Superior temporal gyrus (tissue), 1 donor: ENCODE measurements around the gene PHIP.
"Not testable (repeated sequence)": the region's sequence is repeated elsewhere in the genome, so short reads cannot be mapped to it uniquely, and the experiment has no call there.

Experiments used
- DNase-seq: peaks from one replicate; pipeline ENCODE4 v3.0.0-alpha.2; 2016; ENCODE audit errors: extremely low spot score

Gene PHIP

DNA sequence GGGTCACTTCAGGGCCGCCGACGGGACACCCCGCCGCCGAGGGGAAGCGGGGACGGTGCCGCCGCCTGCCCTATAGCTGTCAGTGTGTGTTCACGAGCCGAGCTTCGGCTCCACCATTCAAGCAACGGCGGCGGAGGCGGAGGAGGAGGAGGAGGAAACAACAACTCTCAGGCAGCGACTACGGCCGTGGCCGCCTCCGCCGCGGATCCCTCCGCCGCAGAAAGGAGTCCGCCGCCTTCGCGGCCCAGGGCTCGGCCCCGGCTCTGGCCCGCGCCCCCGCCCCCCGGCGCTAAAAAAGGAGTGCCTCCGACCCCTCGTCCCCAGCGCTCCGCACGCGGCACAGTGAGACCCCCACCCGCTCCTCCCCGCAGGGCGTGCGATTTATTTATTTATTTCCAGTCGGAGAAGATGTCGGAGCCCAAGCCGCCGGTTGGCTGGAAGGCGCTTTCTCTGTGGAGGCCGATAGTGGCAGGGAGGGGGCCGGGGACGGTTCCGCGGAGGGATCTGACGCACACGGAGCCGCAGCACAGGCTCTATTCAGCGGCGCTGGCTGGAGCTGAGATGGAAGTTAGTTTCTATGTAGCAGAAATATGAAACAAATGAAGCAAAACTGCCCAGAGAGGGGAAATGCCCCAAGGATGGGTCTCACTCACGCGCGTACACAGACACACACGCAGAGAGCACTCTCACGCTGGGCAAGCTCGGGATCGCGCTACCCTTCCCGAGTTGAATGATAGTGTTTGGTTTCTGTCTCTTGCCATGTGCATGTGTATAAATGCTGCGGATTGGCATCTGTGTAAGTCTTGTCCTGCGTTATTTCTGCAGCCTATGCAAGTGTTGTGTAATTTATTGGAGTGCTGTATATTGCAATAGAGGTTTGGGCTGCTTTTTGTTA lies at the start of gene PHIP:
Gene PHIP (minus strand): TSS at position 180 of the 895 bp plus-strand sequence. CDS start 186 bp downstream, outside the sequence.
- DNase-seq, result peak; percentile 96

- no peak for DNase-seq
Observed at GRCh38 chr6:79127660-79128059, 49.6 kb upstream of the PHIP start.

GRCh38 chr6:79119217-79119616 lies 41.2 kb upstream of the PHIP start:
- no peak for DNase-seq

DNA sequence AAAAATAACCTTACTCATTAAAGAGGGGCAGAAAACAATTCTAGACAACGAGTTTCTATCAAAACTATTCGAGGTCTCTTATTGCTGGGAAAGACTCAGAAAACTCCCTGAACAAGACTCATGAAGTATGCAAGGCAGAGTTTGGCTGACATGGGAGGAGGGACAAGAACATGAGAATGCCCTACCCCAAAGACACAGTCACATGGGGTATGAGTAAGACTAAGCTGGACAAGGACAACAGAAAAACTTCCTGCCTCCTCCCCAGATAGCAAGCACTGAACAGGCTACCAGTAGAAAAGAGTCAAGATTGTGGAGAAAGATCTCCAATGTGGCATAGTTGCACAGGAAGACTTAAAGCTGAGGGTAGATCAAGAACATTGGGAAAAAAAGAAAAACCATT lies 39.7 kb upstream of the PHIP start:
- no peak for DNase-seq

DNA sequence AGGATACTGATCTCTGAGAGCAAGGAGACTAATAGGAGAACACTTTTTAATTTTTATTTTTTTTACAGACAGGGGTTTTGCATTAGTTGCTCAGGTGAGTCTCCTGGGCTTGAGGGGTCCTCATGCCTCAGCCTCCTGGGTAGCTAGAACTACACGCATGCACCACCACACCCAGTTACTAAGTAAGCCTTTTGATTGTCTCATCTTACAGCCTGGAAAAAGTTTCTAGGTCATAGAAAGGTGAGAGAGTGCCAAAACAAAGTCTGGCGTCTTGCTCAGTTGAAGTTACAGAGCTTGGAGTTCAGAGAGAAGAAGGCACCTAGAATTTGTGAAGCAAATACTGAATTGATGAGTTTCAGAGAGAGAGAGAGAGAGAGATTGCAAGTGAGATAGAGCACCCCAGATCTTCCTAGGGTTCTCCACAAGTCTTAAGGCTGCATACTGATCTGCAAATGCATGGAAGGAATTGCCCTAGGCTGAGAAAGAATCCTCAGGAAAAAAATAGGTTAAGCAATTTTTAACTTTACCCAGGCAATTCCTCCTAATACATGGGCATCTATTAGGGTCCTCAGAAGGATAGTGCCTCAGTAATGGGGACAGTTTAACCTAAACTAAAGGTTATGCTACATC lies 37.6 kb upstream of the PHIP start:
- DNase-seq, result no peak

DNA sequence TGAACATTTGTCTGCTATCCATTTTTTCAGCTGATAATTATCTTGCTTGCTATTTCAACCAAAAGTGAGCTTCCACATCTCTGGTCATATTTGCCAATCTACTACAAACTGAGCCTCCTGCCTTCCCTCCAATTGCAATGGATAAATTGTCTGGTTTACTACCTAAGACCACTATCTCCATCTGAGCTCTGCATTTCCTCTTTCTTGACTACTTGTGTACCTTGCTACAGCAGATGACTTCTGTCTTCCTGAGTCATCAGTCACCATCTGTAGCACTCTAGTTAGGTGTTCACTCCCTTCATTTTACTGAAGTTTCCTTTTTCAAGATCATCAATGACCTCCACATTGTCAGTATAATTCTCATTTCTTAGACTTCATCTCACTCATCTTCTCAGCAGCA lies 33.5 kb upstream of the PHIP start:
- no peak for DNase-seq

DNA sequence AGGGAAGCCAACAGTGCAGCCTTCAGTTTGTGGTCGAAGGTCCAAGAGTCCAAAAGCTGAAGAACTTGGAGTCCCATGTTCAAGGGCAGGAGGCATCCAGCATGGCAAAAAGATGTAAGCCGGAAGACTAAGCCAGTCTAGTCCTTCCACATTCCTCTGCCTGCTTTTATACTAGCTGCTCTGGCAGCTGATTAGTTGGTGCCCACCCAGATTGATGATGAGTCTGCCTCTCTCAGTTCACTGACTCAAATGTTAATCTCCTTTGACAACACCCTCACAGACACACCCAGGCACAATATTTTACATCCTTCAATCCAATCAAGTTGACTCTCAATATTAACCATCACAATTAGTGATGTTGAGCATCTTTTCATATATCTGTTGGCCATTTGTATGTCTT lies 23.1 kb upstream of the PHIP start:
- DNase-seq, result no peak

DNA sequence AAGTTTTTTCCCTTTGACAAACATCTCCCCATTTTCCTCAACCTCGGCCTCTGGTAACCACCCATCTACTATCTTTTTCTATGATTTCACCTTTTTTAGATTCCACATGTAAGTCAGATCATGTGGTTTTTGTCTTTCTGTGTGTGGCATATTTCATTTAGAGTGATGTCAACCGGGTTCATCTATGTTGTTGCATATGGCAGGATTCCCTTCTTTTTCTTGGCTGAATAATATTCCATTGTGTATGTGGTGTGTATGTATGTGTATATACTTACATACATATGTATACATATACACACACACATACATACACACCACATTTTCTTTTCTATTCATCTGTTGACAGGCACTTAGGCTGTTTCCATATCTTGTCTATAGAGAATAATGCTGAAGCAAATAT lies 22.2 kb upstream of the PHIP start:
- no peak for DNase-seq

GRCh38 chr6:79094938-79095337 lies 16.9 kb upstream of the PHIP start:
- no peak for DNase-seq

GRCh38 chr6:79091801-79092200 lies 13.7 kb upstream of the PHIP start:
- DNase-seq, result not testable (repeated sequence)

- DNase-seq, result no peak
Observed at GRCh38 chr6:79089552-79090404, 11.7 kb upstream of the PHIP start.

DNA sequence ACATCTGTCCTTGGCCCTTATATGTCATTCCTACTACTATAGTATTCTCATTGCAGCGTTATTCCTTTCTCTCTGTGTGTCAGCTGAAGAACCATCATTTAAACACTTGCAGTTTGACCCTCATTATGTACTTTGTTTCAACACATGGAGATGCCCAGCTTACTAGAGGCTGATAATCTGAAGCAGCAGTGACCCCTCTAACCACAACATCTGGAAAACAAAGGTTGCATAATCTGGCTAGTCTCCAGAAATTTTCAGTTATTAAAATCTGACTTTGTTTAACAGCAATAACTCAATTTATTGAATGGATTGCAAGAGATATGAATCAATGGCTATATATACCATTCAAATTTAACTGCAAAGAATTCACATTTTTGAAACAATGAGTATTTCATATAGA lies 6.6 kb upstream of the PHIP start:
- no peak for DNase-seq

- no peak for DNase-seq
Observed at GRCh38 chr6:79082304-79082703, 4.2 kb upstream of the PHIP start.

DNA sequence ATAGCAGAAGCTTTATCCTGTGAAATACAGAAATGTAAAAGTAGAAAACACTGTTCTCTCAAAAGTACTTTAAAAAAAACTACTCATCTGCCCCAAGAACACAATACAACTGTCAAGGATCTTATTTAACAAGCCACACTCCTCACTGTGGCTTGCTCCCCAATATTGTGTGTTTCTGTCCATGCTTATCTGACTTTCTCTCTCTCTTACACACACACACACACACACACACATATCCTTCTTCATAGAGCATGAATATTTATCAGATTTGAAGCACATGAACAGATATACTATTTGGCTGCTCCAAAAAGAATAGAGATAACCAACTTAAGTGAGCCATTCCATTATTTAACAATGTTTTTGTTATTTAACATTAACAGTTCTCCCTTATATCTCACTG lies 3.6 kb upstream of the PHIP start:
- DNase-seq, result no peak

- peak; percentile 68 for DNase-seq
Observed at GRCh38 chr6:79079561-79080041, 1.5 kb upstream of the PHIP start.

GRCh38 chr6:79077715-79078074 lies 359 bp downstream of the PHIP start:
- no peak for DNase-seq

GRCh38 chr6:79076782-79077641 lies 1.0 kb downstream of the PHIP start:
- DNase-seq, result peak; percentile 93

GRCh38 chr6:79076160-79076559 lies 1.9 kb downstream of the PHIP start:
- DNase-seq, result peak; percentile 65

DNA sequence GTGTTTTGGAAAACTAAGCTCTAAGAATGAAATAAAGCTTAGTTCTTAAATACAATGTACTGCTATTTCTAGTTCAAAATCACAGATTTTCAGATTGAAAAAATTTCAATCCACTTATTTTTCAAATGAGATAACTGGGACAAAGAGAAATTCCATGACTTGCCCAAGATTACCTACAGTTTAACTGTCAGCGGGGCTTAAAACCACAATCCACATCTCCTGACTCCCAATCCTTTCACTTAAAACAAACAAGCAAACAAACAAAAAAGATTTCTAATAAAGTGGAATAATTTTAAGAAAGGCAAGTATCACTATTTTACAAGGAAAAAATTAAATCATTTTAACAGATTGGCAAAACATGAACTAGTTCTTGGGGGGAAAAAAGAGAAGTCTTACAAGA lies 4.2 kb downstream of the PHIP start:
- no peak for DNase-seq

DNA sequence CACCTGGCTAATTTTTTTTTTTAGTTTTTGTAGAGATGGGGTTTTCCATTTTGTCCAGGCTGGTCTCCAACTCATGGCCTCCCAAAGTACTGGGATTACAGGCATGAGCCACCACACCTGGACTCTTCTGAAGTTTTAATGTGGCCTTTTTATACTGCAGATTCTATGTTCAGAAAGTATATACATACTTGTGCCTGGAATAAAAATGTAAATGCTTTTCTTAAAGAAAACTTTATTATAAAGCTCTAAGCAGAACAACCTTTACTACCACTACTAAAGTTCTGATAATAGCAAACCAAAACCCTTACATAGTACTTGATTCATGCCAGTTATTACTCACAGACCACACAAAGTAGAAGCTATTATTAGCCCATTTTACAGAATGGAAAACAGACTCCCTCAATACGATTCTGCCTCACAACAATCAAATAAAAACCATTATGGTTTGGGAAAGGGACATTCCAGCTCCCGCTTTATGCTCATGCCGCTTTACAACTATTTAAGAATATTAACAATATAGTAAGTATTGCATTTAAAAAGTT lies 5.3 kb downstream of the PHIP start:
- no peak for DNase-seq

DNA sequence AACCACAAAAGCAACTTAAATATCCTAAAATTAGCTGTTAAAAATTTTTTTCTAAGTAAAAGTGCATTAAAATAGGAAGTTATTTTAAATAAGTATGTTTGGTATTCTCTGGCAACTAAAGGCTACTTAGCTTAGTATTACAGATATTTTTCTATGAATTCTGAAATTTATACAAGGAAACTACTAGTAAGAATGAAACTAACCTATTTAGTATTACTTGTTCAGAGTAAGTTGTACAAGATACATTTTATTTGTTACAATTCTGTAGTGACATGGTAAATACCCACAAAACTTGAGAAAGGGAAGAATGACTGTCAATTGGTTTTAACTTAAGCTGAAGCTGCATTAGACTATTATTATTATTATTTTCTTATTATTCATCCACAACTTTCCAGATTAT lies 6.5 kb downstream of the PHIP start:
- DNase-seq, result no peak
